ENCODE results near the gene CHMP5.

The CHMP5 gene

DNA sequence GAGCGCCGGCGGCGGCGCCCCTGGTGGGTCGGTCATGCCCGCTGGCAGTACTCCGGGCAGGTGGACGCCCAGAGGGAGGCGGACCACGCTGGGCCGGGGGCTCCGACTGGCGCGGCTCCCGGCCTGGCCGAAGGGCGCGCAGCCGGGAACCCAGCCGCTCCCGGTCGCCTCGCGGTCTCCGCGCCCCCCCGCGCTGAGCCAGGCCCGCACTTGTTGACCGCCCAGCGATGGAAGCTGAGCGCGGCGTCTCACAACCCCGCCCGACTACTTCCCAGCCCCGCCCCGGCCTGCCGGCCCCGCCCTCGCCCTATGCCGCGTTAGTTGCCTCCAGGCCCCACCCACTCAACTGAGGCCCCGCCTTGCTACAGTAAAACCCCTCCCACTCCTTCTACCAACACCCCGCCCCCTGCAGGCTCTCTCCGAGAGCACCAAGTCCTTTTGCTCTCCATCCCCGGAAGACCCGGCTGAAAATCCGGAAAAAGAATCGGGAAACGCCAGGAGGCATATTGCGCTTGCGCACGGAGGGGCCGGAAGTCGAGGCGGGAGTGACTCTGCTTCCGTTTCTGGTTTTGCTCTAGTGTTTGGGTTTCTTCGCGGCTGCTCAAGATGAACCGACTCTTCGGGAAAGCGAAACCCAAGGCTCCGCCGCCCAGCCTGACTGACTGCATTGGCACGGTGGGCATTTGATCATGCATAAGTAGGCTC is at the start of gene CHMP5, which contains the start of gene BAG1:
Gene CHMP5, plus strand, starts transcription at position 577 of the 705 bp plus-strand sequence. Its CDS starts 30 bp downstream, at position 607.
Gene BAG1, minus strand, starts transcription at position 236 of the 705 bp plus-strand sequence.
- DNase-seq (ENCODE audit: extremely low read depth, insufficient read length) = peak; percentile 97
- TF ChIP-seq, protein P1, sequence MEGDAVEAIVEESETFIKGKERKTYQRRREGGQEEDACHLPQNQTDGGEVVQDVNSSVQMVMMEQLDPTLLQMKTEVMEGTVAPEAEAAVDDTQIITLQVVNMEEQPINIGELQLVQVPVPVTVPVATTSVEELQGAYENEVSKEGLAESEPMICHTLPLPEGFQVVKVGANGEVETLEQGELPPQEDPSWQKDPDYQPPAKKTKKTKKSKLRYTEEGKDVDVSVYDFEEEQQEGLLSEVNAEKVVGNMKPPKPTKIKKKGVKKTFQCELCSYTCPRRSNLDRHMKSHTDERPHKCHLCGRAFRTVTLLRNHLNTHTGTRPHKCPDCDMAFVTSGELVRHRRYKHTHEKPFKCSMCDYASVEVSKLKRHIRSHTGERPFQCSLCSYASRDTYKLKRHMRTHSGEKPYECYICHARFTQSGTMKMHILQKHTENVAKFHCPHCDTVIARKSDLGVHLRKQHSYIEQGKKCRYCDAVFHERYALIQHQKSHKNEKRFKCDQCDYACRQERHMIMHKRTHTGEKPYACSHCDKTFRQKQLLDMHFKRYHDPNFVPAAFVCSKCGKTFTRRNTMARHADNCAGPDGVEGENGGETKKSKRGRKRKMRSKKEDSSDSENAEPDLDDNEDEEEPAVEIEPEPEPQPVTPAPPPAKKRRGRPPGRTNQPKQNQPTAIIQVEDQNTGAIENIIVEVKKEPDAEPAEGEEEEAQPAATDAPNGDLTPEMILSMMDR (IDR thresholded peaks at IDR 0.05; ENCODE audit: insufficient read depth, low read length, poor library complexity, severe bottlenecking) = peak; percentile 31
- Histone ChIP-seq H3K36me3 (ENCODE audit: control insufficient read depth, insufficient read depth, low read length) (peaks cover 4% of the 10 kb centered on the region), H3K4me3 (replicated peaks; ENCODE audit: low read depth, low read length) (peak within 1 kb of the TSS; percentile 99), H3K27me3 (replicated peaks; ENCODE audit: control insufficient read depth, insufficient read depth, low read length) (no peaks in the 10 kb centered on the region)

DNA sequence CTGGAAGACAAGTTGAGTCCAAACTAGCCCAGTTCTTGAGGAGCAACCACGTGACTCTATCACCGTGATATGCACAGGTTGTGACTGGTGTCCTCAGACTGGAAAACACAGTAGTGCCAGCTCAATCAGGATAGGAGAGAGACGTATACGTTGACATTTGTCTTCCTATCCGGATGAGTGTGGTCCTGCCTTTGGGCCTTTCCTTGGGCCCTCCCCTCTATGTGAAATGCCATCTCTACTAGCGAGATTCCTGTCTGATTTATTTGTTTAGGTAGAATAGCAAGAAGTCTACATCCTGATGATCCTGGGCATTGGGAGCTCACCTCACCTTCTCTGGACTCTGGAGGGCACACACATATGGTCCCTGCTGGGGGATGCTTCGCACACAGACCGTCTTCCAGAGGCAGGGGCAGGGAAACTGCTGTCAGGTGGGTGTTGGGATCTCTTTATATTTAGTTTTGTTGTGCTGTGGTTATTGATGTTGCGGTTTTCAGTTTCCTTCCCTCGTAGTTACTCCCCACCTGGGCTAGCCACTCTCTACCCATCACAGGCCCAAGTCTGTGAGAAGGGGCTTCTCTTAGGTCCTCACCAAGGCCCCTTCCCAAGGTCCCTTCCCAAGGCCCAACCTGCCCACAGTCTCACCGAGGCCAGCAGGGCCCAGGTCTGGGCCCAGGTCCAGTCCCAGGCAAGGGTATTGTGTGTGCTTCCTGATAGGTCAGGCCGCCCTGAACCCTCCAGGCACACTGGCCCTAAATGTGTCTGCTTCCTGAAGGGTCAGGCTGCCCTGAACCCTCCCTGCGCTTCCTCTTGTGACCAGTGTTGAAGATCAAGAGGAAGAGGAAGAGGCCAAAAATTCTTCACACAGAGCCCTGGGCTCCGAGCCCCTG is 43.9 kb upstream of the CHMP5 start:
- TF ChIP-seq, protein P1 (IDR thresholded peaks at IDR 0.05; ENCODE audit: insufficient read depth, low read length, poor library complexity, severe bottlenecking) = no peak
- peak; percentile 34 for DNase-seq (ENCODE audit: extremely low read depth, insufficient read length)
- H3K4me3 ChIP-seq (replicated peaks; ENCODE audit: low read depth, low read length) = no peak overlapping the region

DNA sequence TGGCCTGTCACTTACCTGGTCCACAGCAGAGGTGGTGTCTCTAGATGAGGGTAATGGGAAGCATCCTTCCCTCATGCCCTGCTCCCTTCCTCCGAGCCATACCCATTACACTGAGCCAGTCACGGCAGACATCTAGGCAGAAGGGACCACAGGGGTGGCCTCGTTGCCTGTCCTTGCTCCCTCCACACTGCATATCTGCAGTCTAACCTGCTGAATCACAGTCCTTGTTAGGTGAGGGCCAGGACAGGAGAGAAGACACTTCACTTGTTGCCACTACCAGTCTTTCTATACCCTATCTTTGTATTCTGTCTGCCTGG is 43.3 kb upstream of the CHMP5 start:
- TF ChIP-seq, protein P1 (IDR thresholded peaks at IDR 0.05; ENCODE audit: insufficient read depth, low read length, poor library complexity, severe bottlenecking) = no peak
- Histone ChIP-seq H3K4me3 (replicated peaks; ENCODE audit: low read depth, low read length) (no peak overlapping the region), H3K36me3 (ENCODE audit: control insufficient read depth, insufficient read depth, low read length) (no peaks in the 10 kb centered on the region), H3K27me3 (replicated peaks; ENCODE audit: control insufficient read depth, insufficient read depth, low read length) (no peaks in the 10 kb centered on the region)
- DNase-seq (ENCODE audit: extremely low read depth, insufficient read length) = no peak

More for the DNA sequence above, 43.9 kb upstream of the CHMP5 start:
- Histone ChIP-seq H3K36me3 (ENCODE audit: control insufficient read depth, insufficient read depth, low read length) (no peaks in the 10 kb centered on the region), H3K27me3 (replicated peaks; ENCODE audit: control insufficient read depth, insufficient read depth, low read length) (no peaks in the 10 kb centered on the region)

DNA sequence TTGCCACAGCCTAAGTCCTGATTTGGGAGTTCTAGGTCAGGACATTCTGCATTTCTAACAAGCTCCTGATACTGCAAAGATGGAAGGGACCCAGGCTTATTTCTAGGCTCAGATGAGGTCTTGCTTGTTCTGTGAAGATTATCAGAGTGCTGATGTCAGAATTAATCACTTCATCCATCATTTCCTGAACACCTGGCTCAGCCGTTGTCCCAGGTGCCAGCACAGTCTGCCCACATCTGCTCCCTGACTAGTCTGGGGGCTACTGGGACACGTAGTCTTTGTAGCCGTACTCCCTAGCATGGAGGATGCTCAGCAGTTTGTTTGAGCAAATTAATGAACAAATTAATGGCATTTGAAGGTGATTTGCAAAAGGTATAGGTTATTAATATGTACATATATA is 42.8 kb upstream of the CHMP5 start:
- no peak overlapping the region for H3K4me3 ChIP-seq (replicated peaks; ENCODE audit: low read depth, low read length)
- DNase-seq (ENCODE audit: extremely low read depth, insufficient read length) = no peak

DNA sequence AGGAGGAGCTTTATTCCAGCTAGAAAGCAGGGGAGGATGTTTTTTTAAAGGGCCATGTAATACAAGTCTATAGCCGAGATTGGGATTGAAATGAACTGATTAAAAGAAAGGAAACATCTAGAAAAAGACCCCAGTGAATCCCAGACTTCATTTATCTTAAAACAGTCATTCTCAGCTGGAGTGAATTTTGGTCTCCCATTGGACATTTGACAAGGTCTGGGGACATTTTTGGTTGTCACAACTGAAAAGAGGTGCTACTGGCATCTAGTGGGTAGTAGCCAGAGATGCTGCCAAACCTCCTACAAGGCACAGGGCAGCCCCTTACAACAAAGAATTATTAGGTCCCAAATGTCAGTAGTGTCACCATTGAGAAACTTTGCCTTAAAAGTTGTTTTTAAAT is 41.2 kb upstream of the CHMP5 start:
- TF ChIP-seq, protein P1 (IDR thresholded peaks at IDR 0.05; ENCODE audit: insufficient read depth, low read length, poor library complexity, severe bottlenecking) = peak; percentile 41
- no peaks in the 10 kb centered on the region for H3K36me3 ChIP-seq (ENCODE audit: control insufficient read depth, insufficient read depth, low read length)
- DNase-seq (ENCODE audit: extremely low read depth, insufficient read length) = no peak
- no peak overlapping the region for H3K4me3 ChIP-seq (replicated peaks; ENCODE audit: low read depth, low read length)
- H3K27me3 ChIP-seq (replicated peaks; ENCODE audit: control insufficient read depth, insufficient read depth, low read length) = no peaks in the 10 kb centered on the region

More for the DNA sequence above, 42.8 kb upstream of the CHMP5 start:
- no peaks in the 10 kb centered on the region for H3K27me3 ChIP-seq (replicated peaks; ENCODE audit: control insufficient read depth, insufficient read depth, low read length)
- TF ChIP-seq, protein P1 (IDR thresholded peaks at IDR 0.05; ENCODE audit: insufficient read depth, low read length, poor library complexity, severe bottlenecking) = no peak
- H3K36me3 ChIP-seq (ENCODE audit: control insufficient read depth, insufficient read depth, low read length) = no peaks in the 10 kb centered on the region

Data from GM06990 (cell line).